ENCODE results near the gene ATP9A.
"Not testable (repeated sequence)": the region's sequence is repeated elsewhere in the genome, so short reads cannot be mapped to it uniquely, and the experiment has no call there.

The ATP9A gene

GRCh38 chr20:51574248-51575033 lies 193.7 kb downstream of the ATP9A start:
- no peak for DNase-seq (ENCODE audit: low read depth)

- no peak for DNase-seq (ENCODE audit: low read depth)
Measured at GRCh38 chr20:51573576-51574243, 194.5 kb downstream of the ATP9A start.

DNA sequence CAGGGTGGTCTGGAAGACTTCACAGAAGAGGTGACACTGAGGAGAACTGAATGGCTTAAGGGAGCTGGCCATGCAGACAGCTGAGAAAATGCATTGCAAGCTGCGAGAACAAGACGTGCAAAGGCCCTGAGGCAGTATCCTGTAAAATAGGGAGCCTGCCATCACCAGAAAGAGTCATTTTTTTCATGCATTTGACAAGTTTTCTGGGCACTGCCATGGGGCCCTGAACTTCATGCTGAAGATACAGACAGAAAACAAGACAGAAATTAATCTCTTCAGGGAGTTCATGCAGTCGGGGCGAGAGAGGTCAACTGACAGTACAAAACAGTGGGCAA lies 196.8 kb downstream of the ATP9A start:
- DNase-seq (ENCODE audit: low read depth): no peak

GRCh38 chr20:51570739-51571459 lies 197.3 kb downstream of the ATP9A start:
- DNase-seq (ENCODE audit: low read depth): no peak

DNA sequence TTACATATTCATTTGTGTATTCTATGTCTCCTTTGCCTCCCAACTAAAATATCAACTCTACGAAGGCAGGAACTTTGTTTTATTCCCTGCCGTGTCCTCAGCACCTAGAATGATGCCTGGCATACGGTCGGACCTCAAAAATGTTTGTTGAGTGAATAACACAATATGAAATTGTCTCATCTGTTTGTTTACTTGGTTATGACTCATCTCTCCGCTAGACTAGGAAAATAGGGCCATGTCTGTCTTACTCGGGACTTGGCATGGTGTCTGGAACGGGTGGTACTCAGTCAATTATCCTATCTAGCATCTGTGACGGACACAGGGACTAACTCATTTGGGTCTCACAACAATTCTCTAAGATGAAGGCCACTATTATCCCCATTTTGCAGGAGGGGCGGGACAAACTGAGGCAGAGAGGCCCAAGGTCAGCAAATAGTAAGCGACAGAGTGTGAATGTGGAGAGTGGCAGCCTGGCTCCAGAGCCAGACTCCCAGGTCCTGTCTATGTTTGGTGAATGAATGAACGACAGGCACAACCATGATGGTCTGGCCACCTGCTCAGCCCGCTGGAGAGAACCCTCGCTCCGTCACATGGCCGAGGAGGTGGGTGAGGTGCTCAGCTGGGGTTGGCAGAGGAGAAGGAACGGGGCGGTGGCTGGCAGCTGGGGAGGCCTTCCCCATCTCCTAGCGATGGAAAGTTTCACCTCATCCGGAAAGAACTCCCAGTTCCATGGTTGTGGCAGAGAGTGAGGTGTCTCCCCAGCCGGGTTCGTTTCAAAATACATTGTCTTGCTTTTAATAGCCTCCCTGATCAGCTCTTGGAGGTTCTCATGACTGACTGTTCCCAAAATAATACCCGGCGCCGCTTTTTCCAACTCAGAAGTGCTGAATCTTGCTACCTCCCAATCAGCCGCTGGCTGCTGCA lies 198.1 kb downstream of the ATP9A start:
- no peak for DNase-seq (ENCODE audit: low read depth)

DNA sequence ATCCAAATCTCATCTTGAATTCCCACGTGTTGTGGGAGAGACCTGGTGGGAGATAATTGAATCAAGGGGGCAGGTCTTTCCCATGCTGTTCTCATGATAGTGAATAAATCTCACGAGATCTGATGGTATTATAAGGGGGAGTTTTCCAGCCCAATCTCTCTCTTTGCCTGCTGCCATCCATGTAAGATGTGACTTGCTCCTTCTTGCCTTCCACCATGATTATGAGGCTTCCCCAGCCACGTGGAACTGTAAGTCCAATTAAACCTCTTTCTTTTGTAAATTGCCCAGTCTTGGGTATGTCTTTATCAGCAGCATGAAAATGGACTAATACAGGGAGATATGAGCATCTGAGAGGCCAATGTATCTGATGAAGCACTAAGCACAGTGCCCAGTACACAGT lies 199.7 kb downstream of the ATP9A start:
- not testable (repeated sequence) for DNase-seq (ENCODE audit: low read depth)

DNA sequence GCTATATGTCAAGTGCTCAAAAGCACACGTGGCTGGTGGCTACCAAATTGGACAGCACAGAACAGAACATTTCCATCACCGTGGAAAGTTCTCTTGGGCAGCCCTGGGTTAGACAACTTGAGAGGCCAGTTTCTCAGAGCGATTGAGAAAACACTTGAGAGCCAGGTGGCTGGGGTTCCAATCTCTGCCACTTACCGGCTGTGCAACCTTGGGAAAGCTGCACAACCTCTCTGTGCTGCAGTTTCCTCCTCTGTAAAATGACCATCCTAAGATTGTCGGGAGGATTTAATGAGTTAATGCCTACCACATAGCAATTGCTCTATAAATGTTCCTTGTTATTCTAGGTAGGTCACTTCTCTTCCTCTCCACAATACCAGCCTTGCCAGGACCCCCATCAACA lies 200.6 kb downstream of the ATP9A start:
- no peak for DNase-seq (ENCODE audit: low read depth)

DNA sequence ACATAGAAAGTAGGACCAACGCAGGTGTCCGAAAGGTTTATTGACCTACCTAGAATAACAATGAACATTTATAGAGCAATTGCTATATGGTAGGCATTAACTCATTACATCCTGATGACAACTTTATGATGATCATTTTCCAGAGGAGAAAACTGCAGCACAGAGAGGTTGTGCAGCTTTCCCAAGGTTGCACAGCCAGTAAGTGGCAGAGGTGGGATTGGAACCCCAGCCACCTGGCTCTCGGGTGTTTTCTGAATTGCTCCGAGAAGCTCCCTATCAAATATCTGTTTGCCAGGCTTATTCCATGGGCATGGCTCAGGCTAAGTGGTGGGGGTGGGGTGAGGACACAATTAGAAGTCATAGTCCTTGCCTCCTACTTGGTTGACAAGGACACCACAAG lies 201.6 kb downstream of the ATP9A start:
- no peak for DNase-seq (ENCODE audit: low read depth)

- no peak for DNase-seq (ENCODE audit: low read depth)
Measured at GRCh38 chr20:51565298-51566144, 202.7 kb downstream of the ATP9A start.

DNA sequence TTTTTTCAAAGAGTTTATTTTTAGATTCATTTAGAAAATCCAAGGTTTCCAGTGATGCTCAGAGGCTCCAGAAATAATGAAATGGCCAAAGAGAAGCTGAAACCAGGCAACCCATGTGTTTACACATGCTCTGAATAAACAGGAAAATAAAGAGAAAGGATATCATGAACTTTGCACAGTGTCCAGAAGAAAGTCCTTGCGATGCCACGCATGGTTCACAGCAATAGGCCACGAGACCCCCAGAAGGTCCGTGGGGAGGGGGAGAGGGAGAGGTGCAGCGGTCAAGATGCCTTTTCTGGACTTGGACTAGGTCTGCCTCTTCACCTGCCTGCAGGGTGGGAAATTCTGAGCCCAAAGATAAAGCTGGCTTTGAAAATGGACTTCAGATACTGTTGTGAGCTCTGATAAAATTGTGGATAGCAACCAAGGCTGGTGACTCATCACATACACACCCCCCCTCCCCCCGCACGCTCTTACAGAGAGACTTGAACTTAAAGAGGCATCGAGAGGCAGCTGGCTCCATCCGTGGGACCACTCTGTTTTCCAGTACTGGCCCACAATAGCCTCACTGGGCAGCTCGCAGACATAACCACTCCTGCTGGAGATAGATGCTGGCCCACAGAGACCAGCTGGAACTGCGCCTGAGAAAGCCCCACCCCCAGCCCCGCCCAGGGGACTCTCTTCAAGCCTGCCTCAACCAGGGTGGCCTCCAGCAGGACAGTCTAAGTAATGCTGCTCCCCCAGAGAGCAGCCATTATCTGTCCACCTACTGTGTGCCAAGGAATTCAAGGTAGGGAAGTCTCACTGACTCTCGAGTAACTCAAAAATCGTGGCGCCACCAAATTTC lies 204.5 kb downstream of the ATP9A start:
- peak; percentile 68 for DNase-seq (ENCODE audit: low read depth)

- DNase-seq (ENCODE audit: low read depth): no peak
Measured at GRCh38 chr20:51563174-51563485, 205.1 kb downstream of the ATP9A start.

DNA sequence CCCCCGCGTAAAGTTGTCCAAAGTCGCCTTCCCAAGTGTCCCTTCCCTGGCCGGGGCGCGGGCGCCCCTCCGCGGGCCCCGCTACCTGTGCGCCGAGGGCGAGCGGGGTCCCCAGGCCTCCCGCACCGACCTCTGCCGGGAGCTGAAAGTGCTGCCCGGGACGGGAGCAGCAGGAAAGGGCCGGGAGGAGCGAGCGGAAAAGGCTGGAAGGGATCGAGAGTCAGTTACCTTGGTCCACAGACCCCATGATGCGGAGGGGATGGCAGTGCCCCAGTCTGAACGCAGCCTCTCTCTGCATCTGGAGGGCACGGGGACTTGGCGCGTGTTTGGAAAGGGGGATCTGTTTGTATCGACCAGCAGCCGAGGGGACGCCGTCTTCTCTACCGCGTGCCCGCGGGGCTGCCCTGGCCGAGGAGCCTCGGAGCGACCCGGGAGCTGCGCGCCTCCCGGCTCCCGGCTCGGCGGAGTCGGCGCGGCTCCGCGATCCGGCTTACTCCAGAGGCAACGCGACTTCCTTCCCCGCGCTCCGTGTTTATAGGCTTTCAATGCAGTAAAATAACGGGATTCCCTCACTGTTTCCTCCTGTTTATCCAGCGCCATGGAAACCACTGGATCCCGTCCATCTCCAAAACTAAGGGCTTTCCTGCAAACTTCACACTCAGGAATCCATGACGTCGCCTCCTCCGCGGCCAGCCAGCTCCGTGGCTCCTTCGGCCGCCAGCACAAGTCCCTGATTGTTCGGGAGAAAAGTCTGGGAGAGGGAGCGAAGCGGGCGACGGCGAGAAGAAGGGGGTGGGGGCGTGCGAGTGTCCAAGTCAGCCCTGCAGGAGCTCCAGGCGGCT lies 205.6 kb downstream of the ATP9A start:
- DNase-seq (ENCODE audit: low read depth): peak; percentile 95

DNA sequence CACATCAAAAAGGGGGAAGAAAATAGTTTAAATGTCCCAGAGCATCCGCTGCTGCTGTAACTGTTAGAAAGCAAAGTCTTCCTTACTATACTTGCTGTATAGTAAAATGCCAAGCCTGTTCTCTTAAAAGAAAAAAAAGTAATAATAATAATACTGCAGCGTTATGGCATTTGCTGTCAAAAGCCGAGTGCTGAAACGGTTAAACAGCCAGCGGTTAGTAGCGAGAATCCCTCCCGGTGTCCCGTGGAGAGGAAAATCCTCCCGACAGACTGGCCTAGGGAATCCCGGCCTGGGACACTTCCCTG lies 206.2 kb downstream of the ATP9A start:
- no peak for DNase-seq (ENCODE audit: low read depth)

GRCh38 chr20:51560550-51561307 lies 207.5 kb downstream of the ATP9A start:
- no peak for DNase-seq (ENCODE audit: low read depth)

DNA sequence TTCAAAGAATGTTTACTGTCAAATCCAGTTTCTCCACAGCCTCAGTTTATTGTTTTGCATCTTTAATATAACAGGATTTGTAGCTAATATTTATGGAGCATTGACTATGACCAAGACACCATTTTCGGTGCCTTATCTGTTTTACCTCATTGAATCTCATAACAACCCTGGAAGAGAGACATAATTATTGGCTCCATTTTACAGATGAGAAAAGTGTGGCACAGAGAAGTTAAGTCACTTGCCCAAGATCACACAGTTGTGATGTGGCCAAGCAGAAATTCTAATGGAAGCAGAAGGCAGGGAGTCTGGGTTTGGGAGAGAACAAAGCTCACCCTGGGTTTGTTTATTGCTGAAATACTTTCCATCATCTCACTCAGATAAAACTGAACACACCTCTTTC lies 208.1 kb downstream of the ATP9A start:
- DNase-seq (ENCODE audit: low read depth): no peak

GRCh38 chr20:51554538-51555165 lies 213.5 kb downstream of the ATP9A start:
- DNase-seq (ENCODE audit: low read depth): peak; percentile 88

- DNase-seq (ENCODE audit: low read depth): no peak
Measured at GRCh38 chr20:51553897-51554486, 214.2 kb downstream of the ATP9A start.

DNA sequence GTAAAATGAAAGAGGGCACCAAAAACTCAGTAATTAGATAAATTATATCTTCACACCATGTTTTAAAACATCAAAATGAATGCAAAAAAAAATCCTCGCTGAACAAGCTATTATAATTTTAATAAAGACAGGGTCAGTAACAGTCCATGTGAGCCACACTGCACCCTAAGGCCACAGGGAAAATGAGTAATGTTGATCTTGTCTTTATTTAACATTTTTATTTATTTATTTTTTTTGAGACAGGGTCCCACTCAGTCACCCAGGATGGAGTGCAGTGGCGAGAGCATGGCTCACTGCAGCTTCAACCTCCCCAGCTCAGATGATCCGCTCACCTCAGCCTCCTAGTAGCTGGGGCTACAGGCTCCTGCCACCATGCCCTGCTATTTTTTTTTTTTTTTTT lies 217.0 kb downstream of the ATP9A start:
- DNase-seq (ENCODE audit: low read depth): no peak

Measured in GM04504 (cell line).